Measurements from ENCODE around the gene YARS1.
A peak's percentile ranks its signal among the peaks of the same experiment; 100 is the strongest.

YARS1 gene

DNA sequence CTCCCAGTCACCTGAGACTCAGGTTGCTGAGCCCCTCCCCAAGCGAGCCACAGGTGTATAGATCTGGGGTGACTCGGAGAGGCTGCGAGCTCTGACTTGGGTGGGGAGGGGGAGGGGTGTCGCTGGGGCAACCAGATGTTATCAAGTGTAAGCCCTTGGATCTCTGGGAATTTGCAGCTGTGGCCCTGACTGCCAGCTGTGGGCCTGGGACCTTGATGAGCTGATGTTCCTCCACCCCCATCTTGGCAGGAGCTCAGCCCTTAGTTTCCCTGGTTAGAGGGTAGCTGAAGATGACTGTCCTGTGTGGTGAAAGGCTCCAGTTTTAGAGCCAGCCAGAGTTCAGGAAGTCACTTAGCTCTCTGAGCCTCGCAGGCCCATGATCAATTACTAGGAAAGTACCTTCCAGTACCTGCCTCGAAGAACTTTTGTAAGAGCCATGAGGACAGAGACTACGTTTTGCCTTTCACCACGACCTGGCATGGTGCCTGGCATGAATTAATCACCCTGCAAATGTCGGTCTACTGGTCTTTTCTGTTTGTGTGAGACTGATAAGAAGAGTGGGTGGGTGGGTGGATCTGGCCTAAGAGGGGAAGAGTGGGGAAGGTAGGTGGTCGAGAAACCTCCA, 55.8 kb downstream of the YARS1 start:
- DNase-seq = no peak

DNA sequence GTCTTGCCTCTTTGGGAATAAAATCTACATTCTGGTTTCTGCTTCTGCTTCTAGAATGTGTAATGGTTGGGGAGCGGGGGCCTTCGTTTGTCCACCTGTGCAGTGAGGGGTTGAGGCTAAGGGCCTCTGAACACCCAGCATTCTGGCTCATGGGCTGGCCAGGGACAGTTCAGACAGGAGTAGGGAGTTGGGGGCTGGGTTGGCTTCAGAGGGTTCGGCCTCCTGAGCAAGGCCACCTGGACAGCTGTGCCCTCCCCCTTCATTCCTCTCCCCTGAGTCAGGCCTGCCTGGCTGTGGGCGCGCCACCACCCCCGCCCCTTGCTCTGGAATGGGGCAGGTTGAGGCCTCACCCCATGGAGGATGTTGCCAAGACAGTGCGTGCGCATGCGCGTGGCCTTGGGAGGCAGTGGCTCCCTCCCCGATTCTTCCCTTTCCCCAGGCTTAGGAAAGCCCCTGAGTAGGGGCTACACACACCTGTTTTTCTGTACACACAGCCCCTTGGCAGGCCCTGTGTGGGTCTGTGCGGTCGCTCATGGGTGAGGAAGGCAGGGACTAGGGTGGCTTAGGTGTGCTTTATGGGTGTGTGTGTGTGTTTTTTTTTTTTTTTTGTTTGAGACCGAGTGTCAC, 57.0 kb downstream of the YARS1 start:
- DNase-seq = no peak

DNA sequence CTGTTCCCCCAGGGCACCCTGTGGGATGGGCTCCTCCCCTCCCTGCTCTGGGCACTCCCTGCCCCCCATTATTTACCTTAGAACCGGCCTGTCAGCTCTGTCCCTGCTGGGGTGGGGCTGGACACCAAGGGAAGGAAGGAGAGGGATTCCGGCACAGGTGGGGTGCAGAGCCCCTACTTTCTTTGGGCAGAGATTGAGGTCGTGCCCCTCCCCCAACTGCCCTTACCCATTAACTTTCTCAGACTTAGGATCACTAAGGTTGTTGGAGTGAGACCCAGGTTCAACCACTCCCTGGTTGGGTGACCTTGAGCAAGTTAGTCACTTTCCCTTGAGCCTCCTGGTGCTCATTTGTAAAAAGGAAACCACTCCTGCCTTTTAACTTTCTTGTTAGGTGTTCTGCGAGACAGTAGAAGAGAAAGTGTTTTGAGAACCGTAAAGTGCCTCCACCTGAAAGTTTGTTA, 57.6 kb downstream of the YARS1 start:
- DNase-seq = no peak

DNA sequence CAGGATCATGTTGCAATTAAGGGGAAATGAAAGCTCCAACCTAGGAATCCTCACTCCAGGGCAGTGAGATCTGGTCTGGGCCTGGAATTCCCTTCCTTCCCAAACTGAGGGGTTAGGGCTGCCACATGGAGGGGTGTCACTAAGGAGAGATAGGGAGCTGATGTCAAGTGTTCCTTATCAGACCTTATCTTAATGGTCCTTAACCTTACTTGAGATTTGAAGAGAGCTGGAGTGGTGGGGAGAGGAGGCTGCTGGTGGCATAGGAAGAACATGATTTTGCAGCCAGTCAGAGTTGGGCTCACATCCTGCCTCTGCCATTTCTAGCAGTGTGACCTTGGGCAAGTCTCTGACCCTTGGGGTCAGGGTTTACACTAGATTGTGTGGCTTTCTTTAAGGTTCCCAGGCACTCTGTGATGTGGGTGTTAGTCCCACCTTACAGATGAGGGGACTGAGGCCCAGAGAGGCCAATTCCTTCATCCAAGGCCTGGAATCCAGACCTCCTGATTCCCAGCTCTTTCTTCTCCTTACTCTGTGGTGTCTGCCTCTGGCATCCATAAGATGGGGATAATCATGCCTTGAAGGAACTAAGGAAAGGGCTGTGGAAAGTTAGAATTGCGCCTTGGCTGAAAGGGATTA, 58.2 kb downstream of the YARS1 start:
- DNase-seq = no peak

DNA sequence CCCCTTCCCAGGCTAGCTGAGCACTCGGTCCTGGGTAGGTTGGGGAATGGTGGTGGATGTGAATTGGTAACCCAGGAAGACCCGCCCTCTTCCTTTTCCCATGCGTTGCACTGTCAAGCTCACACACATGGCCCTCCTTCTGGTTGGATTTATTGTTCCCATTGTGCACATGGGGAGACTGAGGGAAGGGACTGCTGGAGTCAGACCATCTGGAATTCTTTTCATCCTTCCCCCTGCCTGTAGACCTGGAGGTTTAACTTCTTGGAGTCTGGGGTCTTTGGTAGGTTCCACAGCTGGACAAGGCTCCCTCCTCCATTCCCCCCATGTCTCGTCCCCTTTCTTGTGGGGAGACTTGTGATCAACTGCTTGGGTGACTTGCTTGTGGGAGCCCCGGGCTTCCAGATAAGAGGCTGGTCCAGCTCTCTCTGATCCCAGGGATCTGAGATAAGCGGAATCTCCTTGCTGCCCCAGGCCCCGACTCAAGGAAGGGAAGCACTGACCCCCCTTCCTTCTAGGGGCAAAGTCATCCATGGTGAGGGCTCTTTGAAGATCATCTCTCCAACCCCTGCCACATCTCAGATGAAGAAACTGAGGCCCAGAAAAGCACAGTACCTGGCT, 58.9 kb downstream of the YARS1 start:
- no peak for DNase-seq

DNA sequence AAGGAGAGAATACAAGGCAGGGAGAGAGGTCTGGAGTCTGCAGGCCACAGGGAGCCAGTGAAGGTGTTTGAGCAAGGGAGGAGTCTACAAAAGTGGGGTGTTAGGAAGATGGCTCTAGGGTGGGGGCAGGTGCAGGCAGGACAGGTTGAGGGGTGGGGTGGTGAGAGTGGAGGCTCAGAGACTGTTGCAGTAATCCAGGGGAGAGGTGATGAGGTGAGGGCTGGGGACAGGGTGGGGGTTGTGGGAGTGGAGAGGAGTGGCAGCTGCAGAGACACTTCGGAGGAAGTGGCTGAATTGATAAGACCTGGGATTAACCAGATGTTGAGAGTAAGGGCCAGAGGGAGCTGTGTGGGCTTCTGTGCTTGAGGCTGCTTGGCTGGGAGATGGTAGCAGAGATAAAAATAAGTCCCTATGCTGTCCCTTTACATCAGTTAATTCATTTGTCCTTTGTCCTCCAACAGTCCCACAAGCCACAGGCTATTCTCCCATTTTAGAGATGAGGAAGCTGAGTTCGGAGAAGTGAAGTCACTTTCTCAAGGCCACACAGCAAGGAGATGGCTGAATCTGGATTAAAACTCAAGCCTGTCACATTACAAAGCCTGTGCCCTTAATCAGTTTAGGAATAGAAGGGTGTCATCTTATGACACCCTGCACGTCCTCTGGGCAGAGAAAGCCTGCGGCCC, 59.8 kb downstream of the YARS1 start:
- DNase-seq = no peak

DNA sequence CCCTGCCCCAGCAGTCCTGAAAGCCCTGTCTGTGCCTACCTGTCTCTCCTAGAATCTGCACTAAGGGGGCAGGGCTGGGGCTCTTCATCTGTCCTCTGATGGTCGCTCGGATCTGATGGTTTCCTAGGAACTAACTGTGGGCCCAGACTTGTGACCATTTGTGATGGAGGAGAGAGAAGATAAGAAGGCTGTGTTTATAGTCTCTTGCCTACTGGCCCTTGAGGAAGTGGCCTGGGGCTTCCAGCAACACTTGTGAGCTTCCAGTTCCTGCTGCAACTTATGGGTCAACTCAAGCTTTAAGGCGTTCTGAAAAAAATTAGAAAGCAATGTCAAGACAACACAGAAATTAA, 61.4 kb downstream of the YARS1 start:
- DNase-seq = no peak

DNA sequence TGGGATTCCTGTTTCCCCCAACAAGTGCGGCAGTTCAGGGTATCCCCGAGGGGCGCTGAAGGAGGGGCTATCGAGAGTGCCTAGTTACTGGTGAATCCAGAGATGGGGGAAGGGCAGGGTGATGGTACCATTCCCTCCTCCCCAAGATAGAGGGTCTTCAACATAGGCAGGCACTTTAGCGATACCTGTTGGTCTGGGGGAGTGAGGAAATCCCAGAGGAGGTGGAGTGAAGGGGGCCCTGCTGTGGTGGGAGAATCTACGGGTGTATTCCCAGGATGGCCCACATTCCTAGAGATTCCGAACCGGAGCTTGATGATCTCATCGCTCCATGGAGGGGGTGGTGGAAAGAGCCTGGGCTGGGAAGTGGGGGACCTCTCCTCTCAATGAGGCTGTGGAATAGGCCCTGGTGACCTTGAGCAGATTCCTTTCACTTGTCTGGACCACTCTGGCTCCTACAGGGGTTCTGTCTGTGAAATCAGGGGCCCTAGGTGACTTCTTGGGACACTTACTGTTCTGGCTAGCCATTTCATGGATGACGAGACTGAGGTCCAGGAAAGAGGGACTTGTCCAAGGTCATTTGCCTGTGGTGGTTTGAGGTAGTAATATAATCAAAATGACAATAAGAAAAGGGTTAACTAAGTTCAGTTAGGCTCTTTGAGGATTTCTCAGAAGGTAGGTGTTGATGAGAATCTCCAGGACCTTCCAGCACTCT, 61.9 kb downstream of the YARS1 start:
- no peak for DNase-seq

DNA sequence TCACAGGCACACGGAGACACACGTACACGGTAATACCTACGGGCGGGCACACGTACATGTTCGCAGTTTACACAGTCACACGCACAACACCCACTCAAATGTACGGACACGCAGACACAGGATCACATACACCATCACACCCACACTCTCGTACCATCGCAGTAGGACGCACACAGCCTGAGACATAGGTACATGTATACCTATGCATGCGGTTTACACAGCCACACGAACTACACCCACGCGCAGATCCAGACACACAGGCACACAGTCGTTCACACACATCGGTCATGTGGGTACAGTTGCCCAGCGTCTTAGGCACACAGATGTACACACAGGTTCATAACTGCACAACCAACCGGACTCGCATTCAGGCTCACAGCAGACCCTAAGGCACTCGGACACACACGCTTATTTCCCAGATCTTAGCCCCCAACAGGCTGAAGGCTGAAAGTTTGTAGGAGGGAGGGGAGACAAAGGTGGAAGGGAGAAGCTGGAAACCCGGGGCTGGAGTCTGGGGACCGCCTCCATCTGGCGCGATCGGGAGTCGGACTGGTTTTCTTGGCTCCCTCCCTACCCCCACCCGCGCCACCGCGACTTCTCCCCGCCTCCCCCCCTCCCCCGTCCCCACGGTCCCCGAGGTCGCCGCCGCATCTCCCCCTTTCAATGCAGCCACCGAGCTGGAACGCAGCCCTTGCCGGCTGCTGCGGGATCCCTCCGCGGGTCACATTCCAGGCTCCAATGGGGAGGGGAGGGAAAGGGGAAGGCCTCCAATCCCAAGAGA, 62.7 kb downstream of the YARS1 start:
- no peak for DNase-seq

DNA sequence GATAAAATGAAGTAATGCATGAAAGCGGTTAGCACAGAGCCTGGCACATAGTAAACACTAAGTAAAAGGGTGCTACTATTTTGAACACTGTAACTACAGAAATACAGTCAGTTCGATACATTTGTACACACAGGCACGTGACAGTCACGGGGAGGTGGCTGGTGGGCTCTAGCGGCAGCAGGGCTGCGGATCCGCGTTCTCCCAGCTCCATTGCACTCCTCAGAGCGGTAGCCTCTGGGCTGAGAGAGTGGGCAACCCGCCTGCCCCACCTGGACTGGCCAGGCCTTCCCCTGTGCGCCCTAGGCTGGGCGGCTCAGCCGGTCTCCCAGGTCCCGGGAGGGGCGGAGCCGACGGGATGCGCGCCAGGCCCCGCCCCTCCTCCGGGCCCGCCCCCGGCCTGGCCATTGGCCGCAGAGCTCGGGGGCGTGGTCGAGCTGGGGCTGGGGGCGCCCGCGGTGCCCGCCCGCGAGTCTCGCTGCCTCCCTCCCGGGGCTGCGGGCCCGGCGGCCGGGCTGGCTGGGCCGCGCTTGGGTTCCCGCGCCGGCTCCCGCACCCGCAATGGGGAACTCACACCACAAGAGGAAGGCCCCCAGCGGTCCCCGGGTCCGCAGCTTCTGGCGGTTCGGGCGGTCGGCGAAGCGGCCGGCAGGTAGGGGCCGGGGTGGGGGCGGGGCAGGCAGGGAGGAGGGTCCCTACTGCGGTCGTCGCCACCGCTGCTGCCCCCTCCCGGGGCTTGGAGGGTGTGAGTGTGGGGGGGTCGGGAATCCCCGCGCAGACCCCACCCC, 63.4 kb downstream of the YARS1 start:
- peak; percentile 43 for DNase-seq

DNA sequence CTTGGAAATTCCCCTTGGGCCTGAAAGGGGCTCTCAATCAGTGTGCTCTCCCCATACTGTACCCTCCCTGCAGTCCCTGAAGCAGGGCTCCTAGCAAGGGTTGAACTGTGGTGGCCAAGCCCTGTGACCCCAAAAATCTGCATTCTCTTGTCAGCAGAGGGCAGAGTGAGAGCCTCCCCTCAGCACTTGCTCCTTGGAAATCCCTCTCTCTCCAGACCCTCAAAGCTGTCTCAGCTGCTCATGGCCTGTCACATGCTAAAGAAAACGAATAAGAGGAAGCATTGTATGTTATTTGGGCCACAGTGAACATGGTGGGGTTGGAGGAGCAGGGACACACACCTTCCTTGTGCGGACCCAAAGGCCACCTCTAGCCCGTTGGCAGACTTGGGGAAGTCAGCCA, 67.4 kb downstream of the YARS1 start:
- no peak for DNase-seq

DNA sequence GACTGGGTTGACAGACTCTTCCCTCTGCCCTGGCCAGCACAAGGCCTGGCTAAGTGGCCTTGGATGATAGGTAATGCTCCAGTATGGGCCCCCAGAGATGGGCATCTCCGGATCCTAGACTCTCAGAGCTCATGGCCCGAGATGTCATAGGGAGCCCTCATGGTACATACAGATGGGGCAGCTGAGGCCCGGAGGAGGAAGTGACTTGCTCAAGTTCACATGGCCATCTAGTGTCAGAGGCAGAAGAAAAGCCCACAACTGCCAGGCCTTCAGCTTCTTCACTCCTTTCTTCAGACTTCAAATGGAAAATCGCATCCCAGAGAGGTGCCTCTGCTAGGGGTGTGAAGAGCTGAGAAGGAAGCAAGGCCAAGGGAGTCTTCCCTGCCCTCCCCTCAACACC, 67.8 kb downstream of the YARS1 start:
- DNase-seq = no peak

DNA sequence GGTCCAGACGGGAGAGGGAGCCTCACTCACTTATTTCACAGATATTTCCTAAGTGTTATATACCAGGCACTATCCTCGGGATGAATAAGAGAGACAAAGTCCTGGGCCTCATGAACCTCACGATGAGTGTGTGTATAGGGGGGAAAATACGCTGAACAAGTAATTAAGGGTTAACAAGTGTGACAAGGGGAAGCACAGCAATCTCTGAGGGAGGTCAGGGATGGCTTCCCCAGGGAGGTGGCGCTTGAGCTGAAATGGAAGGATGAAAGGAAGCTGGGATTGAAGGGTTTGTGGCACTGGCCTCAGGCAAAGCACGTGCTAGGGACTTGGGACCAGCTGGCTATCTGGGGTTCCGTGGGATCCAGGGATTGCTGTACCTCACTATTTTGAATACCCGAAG, 68.2 kb downstream of the YARS1 start:
- no peak for DNase-seq

DNA sequence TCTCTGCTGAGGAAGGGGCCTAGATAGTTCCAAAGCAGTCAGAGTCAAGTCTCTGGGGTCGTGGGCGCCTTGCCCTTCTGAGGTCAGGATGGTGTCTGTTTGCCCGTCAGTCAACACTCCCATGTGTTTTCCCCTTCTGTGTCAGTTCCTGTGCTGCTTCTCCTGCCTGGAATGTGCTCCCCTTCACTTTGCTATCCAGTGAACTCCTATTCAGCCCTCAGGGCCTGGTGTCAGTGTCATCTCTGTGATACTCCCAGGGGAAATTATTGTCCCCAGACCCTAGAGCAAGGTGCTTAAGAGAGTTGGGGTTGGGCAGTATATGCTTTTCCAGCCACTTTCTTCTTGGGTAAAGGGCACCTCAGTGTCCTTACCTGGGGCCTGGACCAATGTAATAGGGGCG, 68.8 kb downstream of the YARS1 start:
- DNase-seq = no peak

DNA sequence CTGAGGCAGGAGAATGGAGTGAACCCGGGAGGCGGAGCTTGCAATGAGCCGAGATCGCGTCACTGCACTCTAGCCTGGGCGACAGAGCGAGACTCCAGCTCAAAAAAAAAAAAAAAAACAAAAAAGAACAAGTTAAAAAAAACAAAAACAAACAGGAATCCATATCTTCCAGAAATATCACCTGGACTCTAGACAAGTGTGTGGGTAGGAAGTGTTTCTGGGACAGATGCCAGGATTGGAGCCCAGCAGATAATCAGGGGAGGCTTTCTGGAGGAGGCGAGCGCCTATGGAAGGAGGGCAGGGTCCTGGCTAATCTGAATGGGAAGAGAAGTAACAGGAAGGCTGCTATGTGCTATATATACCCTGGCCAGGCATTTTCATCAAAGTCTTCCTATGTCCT, 71.0 kb downstream of the YARS1 start:
- DNase-seq = no peak

DNA sequence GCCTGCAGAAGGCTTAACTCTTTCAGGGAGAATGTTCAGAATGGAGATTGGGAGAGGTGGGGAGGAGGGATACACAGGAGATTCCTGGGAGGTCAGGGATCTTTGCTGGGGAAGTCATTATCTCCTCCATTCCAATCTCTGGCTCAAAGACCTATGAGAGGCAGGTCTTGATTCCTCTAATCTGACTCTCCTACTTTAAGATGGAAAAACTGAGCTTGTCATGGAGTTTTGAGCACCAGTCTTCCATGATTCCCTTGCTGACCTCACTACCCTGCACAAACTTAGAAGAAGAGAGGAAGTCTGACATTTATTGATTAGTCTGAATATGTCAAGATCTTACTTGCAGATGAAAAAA, 73.1 kb downstream of the YARS1 start:
- no peak for DNase-seq

DNA sequence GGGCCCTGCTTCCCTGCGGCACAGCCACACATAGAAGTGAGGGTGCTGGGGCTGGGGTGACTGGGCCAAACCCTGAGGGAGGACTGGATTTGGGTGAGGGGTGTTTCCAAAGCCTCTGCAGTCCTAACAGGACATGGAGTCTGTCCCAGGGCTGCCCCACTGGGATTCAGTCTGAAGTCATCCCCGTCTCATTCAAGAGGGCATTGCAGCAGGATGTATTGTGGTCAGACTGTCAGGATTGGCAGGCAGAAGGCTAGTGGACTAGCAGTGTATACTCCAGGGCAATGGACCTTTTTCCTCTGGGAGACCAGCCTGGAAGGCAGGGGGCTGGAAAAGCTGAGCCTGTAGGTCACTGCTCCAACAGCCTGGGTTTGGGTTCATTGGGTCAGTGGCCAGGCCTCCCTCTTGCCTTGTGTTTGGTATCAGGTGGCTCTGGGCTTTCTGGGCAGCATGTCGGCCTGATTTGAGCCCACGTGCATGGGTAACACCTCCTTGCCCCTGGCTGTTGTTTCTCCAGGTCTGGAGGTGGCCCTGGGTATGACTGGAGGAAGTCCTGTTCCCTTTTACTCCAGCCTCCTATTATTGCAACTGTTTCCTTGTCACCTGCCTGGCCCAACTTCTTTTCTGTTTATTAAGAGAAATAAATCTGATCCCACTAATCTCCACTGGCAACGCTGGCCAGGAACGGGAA, 73.6 kb downstream of the YARS1 start:
- DNase-seq = no peak

DNA sequence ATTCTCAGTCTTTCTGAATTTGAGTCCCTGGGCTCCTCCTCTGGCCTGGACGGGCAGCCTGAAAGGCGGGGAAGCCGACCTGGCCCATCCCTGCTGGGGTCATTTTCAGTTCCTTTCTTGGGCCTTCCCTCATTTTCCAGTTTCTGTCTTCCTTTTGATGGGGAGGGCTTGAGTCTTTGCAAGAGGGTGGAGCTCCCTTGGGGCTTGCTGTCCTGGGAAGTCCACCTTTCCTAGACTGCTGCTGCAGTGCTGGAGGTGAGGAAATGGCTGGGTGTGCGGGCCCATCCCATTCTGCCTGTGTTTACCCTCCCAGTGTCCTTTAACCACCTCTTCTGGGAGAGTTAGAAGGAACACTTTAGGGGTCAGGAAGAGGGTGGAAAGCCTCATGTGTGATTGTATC, 74.2 kb downstream of the YARS1 start:
- no peak for DNase-seq

DNA sequence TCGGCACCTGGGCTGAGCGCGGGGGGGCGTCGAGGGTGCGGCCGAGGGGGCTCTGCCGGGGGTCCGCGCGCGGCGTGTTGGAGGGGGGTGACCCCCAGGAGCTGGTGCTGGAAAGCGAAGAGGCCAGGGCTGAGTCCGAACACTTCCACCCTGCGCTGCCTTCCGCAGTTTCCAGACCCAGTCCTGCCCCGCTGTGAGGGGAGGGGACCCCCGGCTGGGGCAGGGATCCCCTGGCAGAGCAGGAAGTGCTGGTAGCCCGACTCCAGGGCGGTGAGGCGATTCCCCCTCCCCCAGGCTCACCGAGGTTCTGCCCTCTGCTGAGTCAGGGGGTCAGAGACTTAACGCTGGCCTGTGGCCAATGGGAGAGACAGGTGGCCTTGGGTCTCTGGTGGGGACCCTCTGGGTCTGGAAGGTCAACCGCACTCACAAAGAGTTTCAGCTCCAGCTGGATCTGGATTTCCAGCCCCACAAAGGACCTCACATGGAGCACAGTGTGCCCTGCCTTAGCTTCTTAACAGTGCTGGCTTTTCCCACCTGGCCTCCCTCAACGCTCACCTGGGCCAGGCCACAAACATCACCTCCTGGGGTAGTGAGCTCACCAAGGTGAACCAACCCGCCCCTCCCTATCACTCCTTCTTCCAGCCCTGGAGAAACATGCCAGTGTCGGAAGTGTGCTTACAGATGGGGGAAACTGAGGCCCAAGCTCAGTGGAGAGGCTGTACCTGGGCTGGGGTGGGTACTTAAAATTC, 74.8 kb downstream of the YARS1 start:
- DNase-seq = no peak

Measured in NCI-H510A treated with DMSO at 0.1 percent for 48 hours (cell line).